GM12874 (cell line): ENCODE results near the gene GALNT17.

Experiments
- CTCF ChIP-seq: IDR thresholded peaks from 2 replicates; pipeline ENCODE4 v1.5.1; 2011; ENCODE audit warnings: low read depth, mild to moderate bottlenecking, control low read depth, low read length, moderate library complexity; ENCODE audit not compliant: insufficient read depth

The GALNT17 gene

GRCh38 chr7:71343039-71343438 is 211.1 kb downstream of the GALNT17 start:
- TF ChIP-seq CTCF, result no peak

DNA sequence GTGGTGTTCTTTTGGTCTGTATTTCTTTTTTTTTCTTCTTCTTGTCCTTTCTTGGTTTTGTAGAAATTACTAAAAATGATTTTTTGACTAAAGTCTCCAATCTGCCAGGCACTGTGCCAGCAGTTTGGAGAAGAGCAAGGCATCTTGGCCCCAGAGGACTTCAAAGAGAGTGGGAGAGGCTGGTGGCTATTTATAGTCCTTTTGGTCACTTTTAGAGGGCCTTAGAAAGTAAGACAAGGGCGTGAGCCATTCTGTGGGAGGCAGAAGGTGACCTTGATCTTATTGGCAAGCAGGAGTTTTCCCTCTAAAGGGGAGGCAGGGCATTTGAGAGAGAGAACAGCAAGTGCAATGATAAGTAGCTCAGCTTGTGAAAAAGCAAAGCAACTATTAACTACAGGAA is 211.9 kb downstream of the GALNT17 start:
- no peak for TF ChIP-seq CTCF

GRCh38 chr7:71345117-71345884 is 213.4 kb downstream of the GALNT17 start:
- TF ChIP-seq CTCF, result no peak

DNA sequence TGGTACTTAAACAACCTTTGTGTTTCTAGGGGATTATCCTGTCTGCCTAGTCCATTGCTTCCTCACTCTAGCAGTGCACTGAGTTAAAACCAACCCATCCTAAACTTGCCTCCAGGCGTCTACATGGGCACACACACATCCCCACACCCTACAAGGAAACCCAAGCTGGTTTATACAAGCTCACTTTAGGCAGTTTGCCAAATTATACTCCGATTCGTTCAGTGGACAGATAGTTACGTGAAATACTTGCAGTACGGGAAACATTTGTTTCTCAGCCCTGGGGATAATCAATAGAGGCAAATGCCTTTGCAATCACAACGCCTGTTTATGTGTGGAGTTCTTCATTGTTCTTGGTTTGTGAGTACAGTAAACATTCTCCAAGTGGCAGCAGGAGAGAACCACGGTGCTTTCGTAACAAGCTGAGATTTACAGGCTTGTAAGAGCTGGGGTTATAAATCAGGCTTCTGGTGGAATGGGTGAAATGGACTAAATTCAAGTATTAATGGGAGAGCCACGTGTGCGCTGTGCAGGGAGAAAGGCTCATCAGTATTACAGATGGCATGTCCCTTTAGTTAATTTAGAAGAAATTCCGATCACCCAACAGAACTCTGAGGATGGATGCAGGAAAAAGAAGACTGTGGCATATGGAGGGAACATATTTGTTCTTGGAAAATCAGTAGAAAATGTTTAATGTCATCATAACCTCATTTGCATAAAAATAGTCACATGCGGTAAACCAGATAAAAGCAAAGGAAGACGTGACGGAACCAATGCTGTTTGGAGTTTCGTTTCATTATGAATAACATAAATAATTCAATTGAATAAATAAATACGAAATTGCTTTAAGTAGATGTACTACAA is 217.1 kb downstream of the GALNT17 start:
- no peak for TF ChIP-seq CTCF

- no peak for TF ChIP-seq CTCF
Measured at GRCh38 chr7:71349682-71350481, 217.9 kb downstream of the GALNT17 start.

DNA sequence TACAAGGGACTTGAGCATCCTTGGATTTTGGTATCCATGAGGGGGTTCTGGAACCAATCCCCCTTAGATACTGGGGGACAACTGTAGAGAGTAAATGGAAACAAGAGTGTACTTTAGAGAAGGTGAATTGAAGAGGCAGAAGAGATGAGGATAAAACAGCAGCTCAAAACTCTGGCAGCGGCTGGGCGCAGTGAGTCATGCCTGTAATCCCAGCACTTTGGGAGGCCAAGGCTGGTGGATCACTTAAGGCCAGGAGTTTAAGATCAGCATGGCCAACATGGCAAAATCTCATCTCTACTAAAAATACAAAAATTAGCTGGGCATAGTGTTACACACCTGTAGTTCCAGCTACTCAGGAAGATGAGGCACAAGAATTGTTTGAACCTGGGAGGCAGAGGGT is 218.7 kb downstream of the GALNT17 start:
- no peak for TF ChIP-seq CTCF

- TF ChIP-seq CTCF, result no peak
Measured at GRCh38 chr7:71354716-71355115, 222.8 kb downstream of the GALNT17 start.
